Stomach (tissue), 9 donors: ENCODE measurements around the gene CAMKK2. TPM values are rescaled to one million over a fixed set of nuclear protein-coding genes. Genes with fewer than 3 reads are reported as not detected.
A peak's percentile ranks its signal among the peaks of the same experiment; 100 is the strongest.
"Not testable (repeated sequence)": the region's sequence is repeated elsewhere in the genome, so short reads cannot be mapped to it uniquely, and the experiment has no call there.

Source experiments
- DNase-seq, 2 donors: peaks; one replicate each; pipeline versions ENCODE4 v3.0.0 to v3.0.0-alpha.2; 2013 to 2019
- H3K27ac ChIP-seq, 5 donors: fragments of 200-600 bp in 4 of 5; sonication (generic) in 4 of 5; one replicate each; pipeline ENCODE4 v1.5.1; 2013 to 2019; ENCODE audit warnings: mild to moderate bottlenecking in 1 of 5, moderate library complexity in 1 of 5
- H3K27me3 ChIP-seq, 3 donors: fragments of 200-600 bp; sonication (generic); one replicate each; pipeline ENCODE4 v1.5.1; 2017 to 2019; ENCODE audit warnings: mixed run types in 1 of 3
- H3K36me3 ChIP-seq, 4 donors: fragments of 200-600 bp; sonication (generic); 1 replicate in 3 of 4; 2 replicates in 1 of 4; pipeline ENCODE4 v1.5.1; 2016 to 2019
- H3K4me1 ChIP-seq, 4 donors: fragments of 200-600 bp; sonication (generic); one replicate each; pipeline ENCODE4 v1.5.1; 2016 to 2019
- H3K4me3 ChIP-seq, 4 donors: fragments of 200-600 bp; sonication (generic) in 3 of 4; one replicate each; pipeline ENCODE4 v1.5.1; 2016 to 2019; ENCODE audit warnings: mild to moderate bottlenecking in 1 of 4
- H3K9me3 ChIP-seq, 4 donors: fragments of 200-600 bp; sonication (generic); one replicate each; pipeline ENCODE4 v1.5.1; 2016 to 2019
- EP300 ChIP-seq: sonication (generic); formaldehyde crosslinking; IDR thresholded peaks from one replicate; pipeline ENCODE4 v1.6.1; 2017; ENCODE audit warnings: antibody characterized with exemption
- POLR2A ChIP-seq, 4 donors: fragments of 450-650 bp; IDR thresholded peaks; one replicate each; pipeline ENCODE4 v1.6.1; 2016; ENCODE audit warnings: antibody characterized with exemption in 4 of 4, control low read depth in 2 of 4, mild to moderate bottlenecking in 1 of 4, moderate library complexity in 1 of 4
- POLR2AphosphoS5 ChIP-seq, 3 donors: sonication (generic); formaldehyde crosslinking; IDR thresholded peaks; one replicate each; pipeline ENCODE4 v1.6.1; 2016; ENCODE audit warnings: antibody characterized with exemption in 3 of 3
- WGBS, 5 donors: extraction: QIAGEN DNeasy Blood & Tissue Kit in 3 of 5; methylation state at CpG; one replicate each; pipeline versions ENCODE4 v1.1.5 to v1.1.7; 2013 to 2018; 5-methylcytosine and 5-hydroxymethylcytosine counted together
- intact Hi-C: fragments of 100-400 bp; cut with DNase I; formaldehyde crosslinking; loops from one replicate; pipeline ENCODE4 v1.15.1; 2023; ENCODE audit warnings: low total_unique reads
- polyA plus RNA-seq, 3 donors: library from polyadenylated mRNA; stranded (reverse); fragments of 200-250 nt; gene quantifications; one replicate each; pipeline ENCODE4 v1.2.3, GENCODE V29; 2013
- total RNA-seq, 5 donors: library from RNA; depleted of rRNA; stranded (reverse); fragments of >200 nt; gene quantifications; one replicate each; pipeline versions ENCODE4 v1.1.0 to v1.2.3, GENCODE V29; 2014 to 2016
- TF ChIP-seq, protein P1 (sequence below), 7 experiments: fragments of 450-650 bp in 4 of 7; fragments of 200-600 bp in 3 of 7; sonication (generic) in 3 of 7; IDR thresholded peaks; one replicate each; pipeline ENCODE4 v1.5.1; 2016 to 2019; ENCODE audit warnings: antibody characterized with exemption in 7 of 7, control low read depth in 2 of 7, mild to moderate bottlenecking in 1 of 7
- donor health status: healthy with polysubstance abuse.
- donor health status: Bipolar disorder and iron deficiency.
- donor health status: healthy.

CAMKK2 gene
- total and polyA plus RNA-seq, 8 donors, result 14.9 to 46.4 (median 21.7) TPM

GRCh38 chr12:121209624-121210572 lies 86.6 kb downstream of the CAMKK2 start, which contains the start of gene P2RX4:
P2RX4 (plus strand) TSS chr12:121210129; CDS start chr12:121210165, 36 bp downstream.
- Histone ChIP-seq H3K4me3 (peak within 1 kb of the TSS; percentile 54 to 81 (median 70)), H3K4me1 (peaks cover 22 to 45% (median 39%) of the 10 kb centered on the region in 4 donors), H3K36me3 (no peaks in the 10 kb centered on the region), H3K9me3 (no peaks in the 10 kb centered on the region), H3K27ac (peak within 1 kb of the TSS; percentile 86 to 97 (median 90)), H3K27me3 (no peaks in the 10 kb centered on the region)
- WGBS, 5 donors, result 7 to 54% (median 9%) methylated on average over 12 to 97 of the region's 97 CpGs
- DNase-seq, result peak; percentile 88 to 95
- peak in 2 of 3 donors; percentile 93 to 95 for TF ChIP-seq POLR2AphosphoS5 (IDR thresholded peaks at IDR 0.05)
- TF ChIP-seq, protein P1, sequence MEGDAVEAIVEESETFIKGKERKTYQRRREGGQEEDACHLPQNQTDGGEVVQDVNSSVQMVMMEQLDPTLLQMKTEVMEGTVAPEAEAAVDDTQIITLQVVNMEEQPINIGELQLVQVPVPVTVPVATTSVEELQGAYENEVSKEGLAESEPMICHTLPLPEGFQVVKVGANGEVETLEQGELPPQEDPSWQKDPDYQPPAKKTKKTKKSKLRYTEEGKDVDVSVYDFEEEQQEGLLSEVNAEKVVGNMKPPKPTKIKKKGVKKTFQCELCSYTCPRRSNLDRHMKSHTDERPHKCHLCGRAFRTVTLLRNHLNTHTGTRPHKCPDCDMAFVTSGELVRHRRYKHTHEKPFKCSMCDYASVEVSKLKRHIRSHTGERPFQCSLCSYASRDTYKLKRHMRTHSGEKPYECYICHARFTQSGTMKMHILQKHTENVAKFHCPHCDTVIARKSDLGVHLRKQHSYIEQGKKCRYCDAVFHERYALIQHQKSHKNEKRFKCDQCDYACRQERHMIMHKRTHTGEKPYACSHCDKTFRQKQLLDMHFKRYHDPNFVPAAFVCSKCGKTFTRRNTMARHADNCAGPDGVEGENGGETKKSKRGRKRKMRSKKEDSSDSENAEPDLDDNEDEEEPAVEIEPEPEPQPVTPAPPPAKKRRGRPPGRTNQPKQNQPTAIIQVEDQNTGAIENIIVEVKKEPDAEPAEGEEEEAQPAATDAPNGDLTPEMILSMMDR (IDR thresholded peaks at IDR 0.05), result peak in 1 of 7 experiments; percentile 26
- TF ChIP-seq EP300, result no peak
- peak in 1 of 4 donors; percentile 73 for TF ChIP-seq POLR2A (IDR thresholded peaks at IDR 0.05)
- intact Hi-C loops, result no loop called here

GRCh38 chr12:121209221-121209620 lies 87.3 kb downstream of the CAMKK2 start:
- Histone ChIP-seq H3K4me3 (peak overlapping the region; percentile 54 to 81 (median 70)), H3K27ac (peak overlapping the region in 4 of 5 donors; percentile 86 to 97 (median 93)), H3K4me1 (peaks cover 16 to 38% (median 32%) of the 10 kb centered on the region in 4 donors), H3K27me3 (no peaks in the 10 kb centered on the region), H3K36me3 (no peaks in the 10 kb centered on the region), H3K9me3 (no peaks in the 10 kb centered on the region)
- 88 to 93% (median 91%) methylated on average over 14 to 15 of the region's 15 CpGs for WGBS, 5 donors
- no peak for DNase-seq
- no peak for TF ChIP-seq POLR2AphosphoS5 (IDR thresholded peaks at IDR 0.05)
- intact Hi-C loops, result no loop called here

DNA sequence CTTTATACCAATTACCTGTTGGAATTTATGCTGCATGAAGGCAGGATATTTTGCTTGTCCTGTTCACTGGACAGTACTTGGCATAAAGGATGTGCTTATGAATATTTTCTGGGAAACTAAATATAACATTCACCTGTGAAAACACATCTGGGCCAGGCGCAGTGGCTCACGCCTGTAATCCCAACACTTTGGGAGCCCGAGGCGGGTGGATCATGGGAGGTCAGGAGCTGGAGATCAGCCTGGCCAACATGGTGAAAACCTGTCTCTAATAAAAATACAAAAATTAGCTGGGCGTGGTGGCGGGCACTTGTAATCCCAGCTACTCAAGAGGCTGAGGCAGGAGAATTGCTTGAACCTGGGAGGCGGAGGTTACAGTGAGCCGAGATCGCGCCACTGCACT lies 87.9 kb downstream of the CAMKK2 start:
- H3K27me3 ChIP-seq, H3K4me3 ChIP-seq, intact Hi-C loops, H3K36me3 ChIP-seq, H3K9me3 ChIP-seq, DNase-seq: not testable (repeated sequence)
- peak overlapping the region in 1 of 5 donors; percentile 96 for H3K27ac ChIP-seq
- 89 to 95% (median 94%) methylated on average over 10 of the region's 10 CpGs for WGBS, 5 donors
- peaks cover 12 to 32% (median 26%) of the 10 kb centered on the region in 4 donors for H3K4me1 ChIP-seq

DNA sequence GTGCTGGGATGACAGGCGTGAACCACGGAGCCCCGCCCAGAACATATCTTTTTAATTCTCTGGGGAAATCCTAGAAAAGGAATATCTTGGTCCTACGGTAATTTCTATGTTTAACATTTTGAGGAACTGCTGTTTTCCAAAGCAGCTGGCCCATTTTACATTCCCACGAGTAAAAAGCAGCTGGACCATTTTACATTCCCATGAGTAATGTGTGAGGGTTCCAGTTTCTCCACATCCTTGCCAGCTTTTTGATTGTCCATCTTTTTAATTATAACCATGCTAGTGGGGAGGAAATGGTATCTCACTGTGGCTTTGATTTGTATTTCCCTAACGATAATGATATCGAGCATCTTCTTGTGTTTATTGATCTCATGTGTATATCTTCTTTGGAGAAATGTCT lies 91.0 kb downstream of the CAMKK2 start:
- intact Hi-C loops, result no loop called here
- WGBS, 5 donors, result 71 to 88% (median 85%) methylated on average over 7 of the region's 7 CpGs

GRCh38 chr12:121203482-121203881 lies 93.0 kb downstream of the CAMKK2 start:
- Histone ChIP-seq H3K4me1 (no peaks in the 10 kb centered on the region), H3K9me3 (no peaks in the 10 kb centered on the region), H3K36me3 (no peaks in the 10 kb centered on the region), H3K4me3 (no peak overlapping the region), H3K27ac (no peak overlapping the region), H3K27me3 (no peaks in the 10 kb centered on the region)
- no peak for TF ChIP-seq EP300
- DNase-seq, result no peak
- 58 to 78% (median 66%) methylated on average over 11 of the region's 11 CpGs for WGBS, 5 donors
- intact Hi-C loops, result no loop called here

More for the DNA sequence above, 91.0 kb downstream of the CAMKK2 start:
- no peak for DNase-seq
- TF ChIP-seq, protein P1 (IDR thresholded peaks at IDR 0.05), result no peak
- TF ChIP-seq POLR2AphosphoS5 (IDR thresholded peaks at IDR 0.05), result no peak
- TF ChIP-seq EP300, result no peak
- TF ChIP-seq POLR2A (IDR thresholded peaks at IDR 0.05), result no peak
- no peaks in the 10 kb centered on the region for H3K27me3 ChIP-seq
- peaks cover under 1 to 11% (median 5%) of the 10 kb centered on the region in 4 donors for H3K4me1 ChIP-seq
- H3K36me3 ChIP-seq, result no peaks in the 10 kb centered on the region
- no peak overlapping the region for H3K4me3 ChIP-seq
- no peaks in the 10 kb centered on the region for H3K9me3 ChIP-seq
- no peak overlapping the region for H3K27ac ChIP-seq
